Limb (tissue), 2 donors: ENCODE results near the gene SMIM21.

Experiments
- DNase-seq, 2 donors: peaks; one replicate each; pipeline ENCODE4 v3.0.0-alpha.2; 2016; ENCODE audit errors: extremely low spot score in 2 of 2

The SMIM21 gene

DNA sequence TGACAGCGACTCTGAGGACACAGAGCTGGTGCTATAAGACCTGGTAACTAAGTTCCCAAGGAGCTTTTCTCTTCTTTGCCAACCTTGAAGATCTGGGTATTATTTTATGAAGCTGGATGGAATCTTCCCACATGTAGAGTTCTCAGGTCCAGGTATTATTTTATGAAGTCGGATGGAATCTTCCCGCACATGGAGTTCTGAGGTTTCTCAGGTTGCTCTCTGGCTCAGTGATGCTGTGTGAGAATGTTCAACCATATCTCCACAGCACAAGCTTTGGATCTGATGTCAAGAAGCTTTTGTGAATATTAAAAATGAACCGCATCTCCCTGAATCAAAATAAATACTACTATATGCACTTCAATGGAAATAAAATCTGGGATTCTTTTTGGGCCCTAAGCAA is at the start of gene SMIM21:
Gene SMIM21, minus strand, starts transcription at position 101 of the 400 bp plus-strand sequence. CDS start 140 bp downstream, outside the sequence.
- DNase-seq, result no peak

DNA sequence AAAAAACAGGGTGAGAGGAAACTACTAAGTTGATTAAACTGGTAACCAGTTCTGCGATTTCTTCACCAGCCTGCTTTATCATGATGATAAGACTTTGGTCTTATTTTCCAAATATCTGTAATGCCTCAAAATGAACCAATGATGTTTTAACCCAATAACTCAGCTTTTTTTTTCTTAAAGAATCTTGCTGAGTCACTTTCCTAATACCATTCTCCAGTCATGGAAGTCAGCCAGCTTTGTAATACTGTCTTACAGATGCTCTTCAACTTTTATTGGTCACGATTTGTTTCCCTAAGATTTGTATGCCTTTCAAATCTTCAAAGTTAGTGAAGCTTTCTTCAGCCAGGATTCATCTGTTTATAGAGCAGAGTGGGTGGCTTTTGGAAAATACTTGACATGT is 47.7 kb upstream of the SMIM21 start:
- DNase-seq, result peak in 1 of 2 donors; percentile 50

GRCh38 chr18:75474332-75474731 is 46.8 kb upstream of the SMIM21 start:
- no peak for DNase-seq

GRCh38 chr18:75473316-75473715 is 45.8 kb upstream of the SMIM21 start:
- peak in 1 of 2 donors; percentile 25 for DNase-seq

DNA sequence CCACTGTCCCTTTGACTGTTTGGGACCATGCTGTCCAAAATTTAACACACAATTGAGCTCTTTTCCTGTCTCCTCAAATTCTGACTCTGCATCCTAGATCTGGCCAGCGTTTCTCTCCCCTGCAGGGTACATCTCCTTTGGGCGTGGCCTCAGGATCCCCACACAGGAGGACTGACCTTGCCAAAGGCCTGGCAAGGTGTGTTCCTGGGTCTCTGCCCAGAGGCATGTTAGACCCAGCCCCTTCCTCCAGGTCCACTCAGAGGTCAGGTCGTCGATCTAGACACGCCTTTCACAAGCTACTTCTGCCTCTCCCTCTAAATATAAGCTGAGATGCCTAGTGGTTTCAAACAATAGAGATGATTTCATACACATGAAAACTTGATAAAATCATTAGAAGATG is 45.4 kb upstream of the SMIM21 start:
- DNase-seq, result no peak

- no peak for DNase-seq
Measured at GRCh38 chr18:75472396-75472795, 44.9 kb upstream of the SMIM21 start.

GRCh38 chr18:75471850-75472249 is 44.3 kb upstream of the SMIM21 start:
- DNase-seq, result no peak

GRCh38 chr18:75467851-75468250 is 40.3 kb upstream of the SMIM21 start:
- no peak for DNase-seq

- DNase-seq, result no peak
Measured at GRCh38 chr18:75467281-75467795, 39.8 kb upstream of the SMIM21 start.

- no peak for DNase-seq
Measured at GRCh38 chr18:75464356-75464755, 36.9 kb upstream of the SMIM21 start.

DNA sequence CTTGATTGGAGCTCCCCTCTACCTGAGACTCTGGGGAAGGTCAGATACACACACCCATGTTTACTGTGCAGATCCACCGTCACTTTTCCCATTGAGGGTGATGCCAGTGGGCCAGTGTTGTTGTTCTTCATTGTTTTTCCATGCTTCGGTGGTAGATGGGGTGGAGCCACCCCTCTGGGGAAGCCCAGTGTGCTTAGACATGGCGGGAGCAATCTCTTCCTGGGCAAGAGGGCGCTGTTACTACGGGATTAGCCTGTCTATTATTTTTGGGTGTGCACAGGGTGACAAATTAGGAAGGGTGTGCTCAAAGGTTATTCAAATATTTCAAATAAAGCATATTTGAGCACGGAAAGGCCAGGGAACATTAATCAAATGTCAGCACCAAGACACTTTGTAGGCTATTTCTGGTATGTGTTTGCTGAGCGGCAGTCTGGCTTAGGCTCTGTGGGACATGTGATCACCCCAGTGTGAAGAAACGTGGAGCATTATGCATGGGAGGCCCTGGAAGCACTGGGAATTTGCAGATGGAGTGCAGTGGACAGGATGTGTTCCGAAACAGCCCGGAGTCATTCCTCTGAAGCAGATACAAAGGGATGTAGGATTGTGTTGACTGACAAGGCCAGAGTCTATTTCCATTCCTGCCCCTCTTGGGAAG is 34.8 kb upstream of the SMIM21 start:
- no peak for DNase-seq

DNA sequence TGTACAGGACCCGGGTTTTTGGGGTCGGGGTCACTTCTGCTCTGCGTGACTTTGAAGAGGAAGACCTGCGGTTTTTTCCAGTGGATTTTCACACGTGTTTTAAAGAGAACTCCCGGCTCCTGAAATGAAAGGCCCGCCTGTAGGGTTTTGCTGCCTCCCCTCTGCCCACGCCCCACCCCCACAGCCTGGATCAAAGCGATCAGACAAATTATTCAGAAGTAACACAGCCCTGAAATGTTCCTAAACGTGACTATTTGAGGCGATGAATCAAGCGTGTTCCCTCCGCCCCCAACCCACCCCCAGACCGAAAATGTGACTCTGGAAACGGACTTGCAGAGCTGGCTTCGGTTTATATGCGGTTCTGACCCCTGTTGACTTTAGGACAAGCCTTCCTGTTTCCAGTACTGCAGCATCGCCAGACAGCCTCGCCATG is 28.7 kb upstream of the SMIM21 start:
- peak in 1 of 2 donors; percentile 64 for DNase-seq

DNA sequence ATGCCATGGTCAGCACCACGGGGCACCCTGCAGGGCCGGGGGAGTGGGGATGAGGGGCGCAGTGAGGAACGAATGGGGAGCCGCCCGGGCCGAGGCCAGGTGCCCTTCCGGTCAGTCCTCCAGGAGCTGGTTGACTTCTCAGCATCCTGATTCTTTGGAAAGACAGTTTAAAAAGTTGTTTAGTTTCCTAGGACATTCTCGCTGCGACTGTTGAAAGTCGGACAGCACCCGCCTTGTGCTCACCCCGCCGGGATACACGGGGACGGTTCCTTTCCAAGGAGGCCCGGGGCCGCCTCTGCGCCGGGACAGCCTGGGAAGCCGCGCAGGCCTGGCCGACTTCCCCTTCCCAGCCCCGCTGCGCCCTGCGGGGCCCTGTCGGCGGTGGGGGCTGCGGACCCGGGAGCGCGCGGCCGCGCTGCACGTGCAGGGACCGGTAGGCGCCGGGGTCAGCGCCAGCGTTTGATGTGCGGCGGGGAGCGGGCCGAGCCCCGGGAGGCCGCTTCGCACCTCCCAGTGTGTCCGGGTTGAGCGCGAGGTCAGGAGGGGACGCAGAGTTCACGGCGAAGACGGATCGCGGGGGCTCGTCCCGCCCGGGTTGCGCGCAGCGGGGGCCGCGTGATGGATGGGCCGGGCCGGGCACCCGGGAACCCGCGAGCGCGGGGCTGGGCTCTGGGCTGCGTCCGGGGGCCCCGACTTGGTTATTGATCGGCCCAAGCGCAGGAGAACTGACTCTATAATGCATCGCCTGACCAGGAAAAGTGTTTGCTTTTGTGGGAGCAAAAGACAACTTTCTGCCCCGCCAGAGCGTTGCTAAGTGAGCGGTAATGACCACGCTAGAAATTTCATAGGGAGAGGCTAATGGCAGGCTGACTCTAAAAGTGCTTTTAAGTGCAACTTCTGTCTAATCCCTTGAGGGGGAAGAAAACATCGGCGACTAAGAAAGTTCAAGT is 28.0 kb upstream of the SMIM21 start:
- peak in 1 of 2 donors; percentile 76 for DNase-seq

GRCh38 chr18:75454022-75454795 is 26.7 kb upstream of the SMIM21 start:
- no peak for DNase-seq

DNA sequence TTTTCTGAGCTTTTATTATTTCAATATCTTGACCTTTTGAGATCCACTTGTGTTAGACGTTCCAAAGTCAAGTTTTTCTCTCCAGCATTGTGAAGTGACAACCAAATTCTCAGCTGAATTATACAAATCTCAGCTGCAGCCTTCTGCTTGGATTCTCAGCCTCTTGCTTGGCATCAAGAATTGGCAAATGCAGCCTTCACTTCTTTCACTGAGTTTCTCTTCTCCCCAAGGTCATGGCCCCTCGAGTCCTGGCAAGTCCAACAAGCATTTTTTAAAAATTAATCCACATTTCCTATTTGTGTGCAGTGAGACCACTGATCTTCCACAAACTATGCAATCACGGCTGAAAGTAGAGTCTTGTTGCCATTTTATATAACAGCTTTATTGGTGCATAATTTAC is 23.4 kb upstream of the SMIM21 start:
- DNase-seq, result no peak

- DNase-seq, result no peak
Measured at GRCh38 chr18:75441896-75442295, 14.4 kb upstream of the SMIM21 start.

DNA sequence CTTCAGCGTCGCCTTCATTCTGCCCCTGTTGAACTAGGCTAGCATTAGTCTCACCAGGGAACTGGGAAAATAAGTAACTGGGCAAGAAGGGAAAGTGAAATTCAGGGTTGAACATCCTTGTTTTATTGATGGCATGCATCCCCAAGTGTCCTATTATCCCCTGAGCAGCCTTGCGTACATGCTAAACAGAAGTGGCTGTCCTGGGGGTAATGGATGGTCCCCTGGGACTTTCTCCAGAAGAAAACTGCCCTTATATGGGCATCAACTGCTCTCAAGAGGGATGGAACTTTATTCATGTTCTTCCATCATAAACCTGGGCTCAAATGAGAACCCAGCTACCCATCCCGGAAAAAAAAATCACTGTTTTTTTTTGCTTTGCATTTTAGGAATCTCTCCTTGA is 11.8 kb upstream of the SMIM21 start:
- DNase-seq, result no peak

DNA sequence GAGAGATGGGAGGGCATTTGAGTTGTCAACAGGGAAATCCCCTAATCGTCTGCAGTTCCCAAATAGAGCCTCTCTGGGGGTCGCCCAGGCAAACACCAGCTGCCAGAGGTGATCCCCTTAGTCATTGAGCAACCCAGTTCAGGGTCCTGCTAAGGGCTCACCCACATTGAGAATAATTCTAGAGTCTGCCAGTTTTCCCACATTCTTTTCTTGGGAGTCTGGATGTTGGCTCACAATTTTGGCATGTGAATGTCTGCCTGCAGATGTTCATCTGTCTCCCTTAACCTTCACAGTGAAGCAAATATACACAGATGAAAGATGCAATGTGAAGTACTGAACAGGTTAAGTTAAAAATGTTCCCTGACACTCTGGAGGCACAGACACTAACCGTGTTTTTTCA is 11.4 kb upstream of the SMIM21 start:
- no peak for DNase-seq

GRCh38 chr18:75437979-75438378 is 10.5 kb upstream of the SMIM21 start:
- DNase-seq, result no peak

GRCh38 chr18:75433098-75433497 is 5.6 kb upstream of the SMIM21 start:
- no peak for DNase-seq

GRCh38 chr18:75429975-75430374 is 2.5 kb upstream of the SMIM21 start:
- DNase-seq, result no peak

DNA sequence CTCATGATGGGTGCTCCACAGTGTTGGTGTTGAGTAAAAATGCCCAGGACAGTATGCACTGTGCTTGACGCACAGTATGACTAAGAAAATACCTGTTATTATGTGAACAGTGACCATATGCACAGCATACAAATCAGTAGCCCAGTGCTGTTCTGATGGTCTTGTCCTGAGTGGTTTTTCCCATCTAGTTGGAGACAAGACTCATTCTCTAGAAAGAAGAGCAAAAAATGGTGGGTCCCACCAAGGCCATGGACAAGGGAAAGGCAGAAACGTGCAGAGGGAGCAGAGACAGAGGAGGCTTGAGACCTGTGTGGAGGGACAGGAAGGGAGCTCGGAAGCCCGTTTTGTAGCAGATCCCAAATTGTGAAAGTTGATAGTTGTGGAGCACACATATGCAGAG is 987 bp upstream of the SMIM21 start:
- DNase-seq, result no peak
